Measurements from ENCODE around the gene MDFIC2. TPM values are rescaled to one million over a fixed set of nuclear protein-coding genes. Genes with fewer than 3 reads are reported as not detected.

MDFIC2 gene
- total RNA-seq, 6 donors from 2014 or later = not detected

GRCh38 chr3:70248856-70249255, 63.6 kb downstream of the MDFIC2 start:
- DNase-seq = no peak
- TF ChIP-seq POLR2AphosphoS5 (IDR thresholded peaks at IDR 0.05) = no peak
- H3K4me1 ChIP-seq = no peaks in the 10 kb centered on the region
- no peaks in the 10 kb centered on the region for H3K27me3 ChIP-seq
- no peaks in the 10 kb centered on the region for H3K9me3 ChIP-seq
- H3K4me3 ChIP-seq = no peak overlapping the region
- no peak for ATAC-seq (ENCODE audit: low FRiP score in 2 of 2)
- H3K36me3 ChIP-seq = no peaks in the 10 kb centered on the region
- H3K27ac ChIP-seq = no peak overlapping the region
- WGBS, 2 donors = 85 to 86% methylated on average over 4 of the region's 4 CpGs

- Histone ChIP-seq H3K27ac (no peak overlapping the region), H3K4me1 (no peaks in the 10 kb centered on the region), H3K27me3 (no peaks in the 10 kb centered on the region), H3K4me3 (no peak overlapping the region), H3K9me3 (no peaks in the 10 kb centered on the region), H3K36me3 (no peaks in the 10 kb centered on the region)
- 81 to 88% methylated on average over 2 of the region's 2 CpGs for WGBS, 2 donors
- TF ChIP-seq POLR2AphosphoS5 (IDR thresholded peaks at IDR 0.05) = no peak
- TF ChIP-seq EP300 (IDR thresholded peaks at IDR 0.05) = no peak
- no peak for TF ChIP-seq POLR2A (IDR thresholded peaks at IDR 0.05)
- TF ChIP-seq CTCF (IDR thresholded peaks at IDR 0.05) = no peak
- DNase-seq (no peak), ATAC-seq (ENCODE audit: low FRiP score in 2 of 2) (no peak)
Observed at GRCh38 chr3:70247955-70248354, 64.5 kb downstream of the MDFIC2 start.

- TF ChIP-seq EP300 (IDR thresholded peaks at IDR 0.05) (no peak), POLR2AphosphoS5 (IDR thresholded peaks at IDR 0.05) (no peak), CTCF (IDR thresholded peaks at IDR 0.05) (no peak), POLR2A (IDR thresholded peaks at IDR 0.05) (no peak)
- Histone ChIP-seq H3K4me1 (no peaks in the 10 kb centered on the region), H3K27me3 (no peaks in the 10 kb centered on the region), H3K9me3 (no peaks in the 10 kb centered on the region), H3K36me3 (no peaks in the 10 kb centered on the region), H3K27ac (no peak overlapping the region), H3K4me3 (no peak overlapping the region)
- ATAC-seq (ENCODE audit: low FRiP score in 2 of 2) (no peak), DNase-seq (no peak)
- 75 to 80% methylated on average over 4 of the region's 4 CpGs for WGBS, 2 donors
Observed at GRCh38 chr3:70245746-70246525, 66.5 kb downstream of the MDFIC2 start.

- 95 to 96% methylated on average over 2 of the region's 2 CpGs for WGBS, 2 donors
- H3K27ac ChIP-seq = no peak overlapping the region
- H3K27me3 ChIP-seq = no peaks in the 10 kb centered on the region
- no peaks in the 10 kb centered on the region for H3K36me3 ChIP-seq
- H3K4me3 ChIP-seq = no peak overlapping the region
- ATAC-seq (ENCODE audit: low FRiP score in 2 of 2) (no peak), DNase-seq (no peak)
- no peaks in the 10 kb centered on the region for H3K9me3 ChIP-seq
- no peak for TF ChIP-seq CTCF (IDR thresholded peaks at IDR 0.05)
- TF ChIP-seq EP300 (IDR thresholded peaks at IDR 0.05) = no peak
- TF ChIP-seq POLR2AphosphoS5 (IDR thresholded peaks at IDR 0.05) = no peak
- TF ChIP-seq POLR2A (IDR thresholded peaks at IDR 0.05) = no peak
- no peaks in the 10 kb centered on the region for H3K4me1 ChIP-seq
Observed at GRCh38 chr3:70244422-70244821, 68.0 kb downstream of the MDFIC2 start.

- Histone ChIP-seq H3K4me1 (no peaks in the 10 kb centered on the region), H3K27me3 (no peaks in the 10 kb centered on the region), H3K4me3 (no peak overlapping the region), H3K36me3 (no peaks in the 10 kb centered on the region), H3K27ac (no peak overlapping the region), H3K9me3 (no peaks in the 10 kb centered on the region)
- ATAC-seq (ENCODE audit: low FRiP score in 2 of 2) (no peak), DNase-seq (no peak)
- 74 to 75% methylated on average over 2 of the region's 2 CpGs for WGBS, 2 donors
- TF ChIP-seq POLR2AphosphoS5 (IDR thresholded peaks at IDR 0.05) (no peak), EP300 (IDR thresholded peaks at IDR 0.05) (no peak), CTCF (IDR thresholded peaks at IDR 0.05) (no peak), POLR2A (IDR thresholded peaks at IDR 0.05) (no peak)
Observed at GRCh38 chr3:70242297-70242882, 70.0 kb downstream of the MDFIC2 start.

Data from upper lobe of left lung (tissue), 6 donors.